B cell (primary cell): ENCODE results near the gene ACACB. TPM values are rescaled to one million over a fixed set of nuclear protein-coding genes. Genes with fewer than 3 reads are reported as not detected.

ENCODE experiments used
- ATAC-seq: fragments of 200-7000 bp; cut with Tn5 transposase; one replicate; pipeline ENCODE4 v1.10.0; 2021; ENCODE audit warnings: low read depth, mild to moderate bottlenecking, moderate number of reproducible peaks, moderate library complexity
- CTCF ChIA-PET: fragments of 350-600 bp; sonication (Branson Sonifier 250); formaldehyde crosslinking; loops from one replicate; lab custom pipeline; 2021; ENCODE audit warnings: antibody characterized with exemption, inconsistent platforms; lab: Charles Lee
- POLR2A ChIA-PET: fragments of 350-600 bp; sonication (Branson Sonifier 250); formaldehyde crosslinking; loops from one replicate; lab custom pipeline; 2021; ENCODE audit warnings: antibody characterized with exemption; lab: Charles Lee
- DNase-seq: peaks from one replicate; pipeline ENCODE4 v3.0.0; 2013
- H2AFZ ChIP-seq: 2 replicates; pipeline ENCODE4 v1.6.1; 2012; ENCODE audit warnings: mild to moderate bottlenecking, low read depth, low read length; ENCODE audit not compliant: insufficient read depth, poor library complexity, severe bottlenecking
- H3K27ac ChIP-seq, 2 donors: 1 replicate in 1 of 2; 2 replicates in 1 of 2; pipeline ENCODE4 v1.5.1; 2012 to 2013; ENCODE audit warnings: low read length in 2 of 2, mild to moderate bottlenecking in 2 of 2, moderate library complexity in 1 of 2
- H3K27me3 ChIP-seq, 4 experiments: fragments of 200-600 bp in 1 of 4; sonication (generic) in 1 of 4; replicated peaks in 1 of 4; 1 replicate in 2 of 4; 2 replicates in 2 of 4; pipeline versions ENCODE4 v1.6.1 to v1.7.0; 2013 to 2016; ENCODE audit warnings: low read length in 3 of 4, mild to moderate bottlenecking in 2 of 4, mixed read lengths in 1 of 4, moderate library complexity in 1 of 4; ENCODE audit not compliant: insufficient read depth in 4 of 4, control insufficient read depth in 3 of 4; ENCODE audit errors: control extremely low read depth in 1 of 4
- H3K36me3 ChIP-seq, 2 experiments: replicated peaks in 1 of 2; 1 replicate in 1 of 2; 2 replicates in 1 of 2; pipeline versions ENCODE4 v1.6.1 to v1.7.1; 2013; ENCODE audit warnings: low read length in 1 of 2; ENCODE audit not compliant: insufficient read depth in 2 of 2, control insufficient read depth in 1 of 2; ENCODE audit errors: control extremely low read depth in 1 of 2, extremely low read depth in 1 of 2
- H3K4me1 ChIP-seq, 2 donors: fragments of 200-600 bp in 1 of 2; sonication (generic) in 1 of 2; 1 replicate in 1 of 2; 2 replicates in 1 of 2; pipeline versions ENCODE4 v1.5.1 to v1.6.1; 2013 to 2017; ENCODE audit warnings: low read length in 2 of 2; ENCODE audit not compliant: control insufficient read depth in 2 of 2, insufficient read depth in 2 of 2
- H3K4me2 ChIP-seq: replicated peaks from 2 replicates; pipeline ENCODE3; 2012; ENCODE audit warnings: mild to moderate bottlenecking, low read depth, low read length; ENCODE audit not compliant: poor library complexity, severe bottlenecking
- H3K4me3 ChIP-seq, 5 experiments: fragments of 200-600 bp in 1 of 5; sonication (generic) in 1 of 5; 1 replicate in 3 of 5; 2 replicates in 2 of 5; pipeline versions ENCODE4 v1.5.1 to v1.7.0; 2011 to 2016; ENCODE audit warnings: low read length in 4 of 5, mild to moderate bottlenecking in 4 of 5, low read depth in 2 of 5, control low read depth in 1 of 5, moderate library complexity in 1 of 5; ENCODE audit not compliant: insufficient read depth in 1 of 5; ENCODE audit errors: control extremely low read depth in 1 of 5, extremely low read depth in 1 of 5
- H3K79me2 ChIP-seq: fragments of 200-600 bp; sonication (generic); one replicate; pipeline ENCODE4 v1.6.0; 2016; ENCODE audit warnings: low read length; ENCODE audit not compliant: control insufficient read depth, insufficient read depth
- H3K9ac ChIP-seq: fragments of 200-600 bp; sonication (generic); 2 replicates; pipeline ENCODE4 v1.6.1; 2017; ENCODE audit warnings: mild to moderate bottlenecking, low read length, moderate library complexity
- H3K9me3 ChIP-seq, 3 donors: one replicate each; pipeline versions ENCODE4 v1.6.1 to v1.7.1; 2013; ENCODE audit warnings: low read length in 2 of 3; ENCODE audit not compliant: control insufficient read depth in 2 of 3, insufficient read depth in 1 of 3; ENCODE audit errors: control extremely low read depth in 1 of 3
- H4K20me1 ChIP-seq: 2 replicates; pipeline ENCODE4 v1.6.0; 2012; ENCODE audit warnings: mild to moderate bottlenecking, low read length; ENCODE audit not compliant: insufficient read depth, control insufficient read depth, poor library complexity, severe bottlenecking
- H3K27ac Mint-ChIP-seq: one replicate; pipeline ENCODE4 v1.8.0; 2021; ENCODE audit warnings: mixed read lengths
- H3K27me3 Mint-ChIP-seq: one replicate; pipeline ENCODE4 v1.8.0; 2021; ENCODE audit warnings: mixed read lengths
- H3K4me1 Mint-ChIP-seq: one replicate; pipeline ENCODE4 v1.8.0; 2021; ENCODE audit warnings: mixed read lengths
- H3K4me3 Mint-ChIP-seq: one replicate; pipeline ENCODE4 v1.8.0; 2021; ENCODE audit warnings: mixed read lengths
- H3K9me3 Mint-ChIP-seq: one replicate; pipeline ENCODE4 v1.8.0; 2022; ENCODE audit warnings: mixed read lengths; ENCODE audit not compliant: insufficient read depth
- EZH2 ChIP-seq: IDR thresholded peaks from 2 replicates; pipeline ENCODE4 v1.6.1; 2012; ENCODE audit warnings: borderline replicate concordance, low read depth, mild to moderate bottlenecking, moderate library complexity, low read length; ENCODE audit not compliant: insufficient read depth, poor library complexity, severe bottlenecking
- WGBS: methylation state at CpG from one replicate; pipeline ENCODE4 v1.1.5; 2013; ENCODE audit warnings: missing lambda C conversion rate; ENCODE audit not compliant: insufficient coverage; 5-methylcytosine and 5-hydroxymethylcytosine counted together
- intact Hi-C: fragments of 100-400 bp; cut with micrococcal nuclease; formaldehyde crosslinking; loops from one replicate; pipeline ENCODE4 v1.10.0; 2022
- polyA plus RNA-seq: library from polyadenylated mRNA; depleted of rRNA; stranded (reverse); fragments of >200 nt; gene quantifications from 2 replicates; pipeline ENCODE4 v1.2.3, GENCODE V29; 2012
- total RNA-seq, 2 donors: library from RNA; stranded (reverse); fragments of 120-200 nt in 1 of 2; gene quantifications; 1 replicate in 1 of 2; 2 replicates in 1 of 2; pipeline versions ENCODE4 v1.2.3 to v1.2.4, GENCODE V29; 2013 to 2022
- TF ChIP-seq, protein P1 (sequence below): fragments of 200-600 bp; IDR thresholded peaks from one replicate; pipeline ENCODE4 v1.8.0; 2022; ENCODE audit warnings: antibody characterized with exemption, mild to moderate bottlenecking

The ACACB gene
- total and polyA plus RNA-seq, 2 donors (not counting 1 experiment from before 2014, with no cell fraction given) = 7.4 to 27.5 TPM

DNA sequence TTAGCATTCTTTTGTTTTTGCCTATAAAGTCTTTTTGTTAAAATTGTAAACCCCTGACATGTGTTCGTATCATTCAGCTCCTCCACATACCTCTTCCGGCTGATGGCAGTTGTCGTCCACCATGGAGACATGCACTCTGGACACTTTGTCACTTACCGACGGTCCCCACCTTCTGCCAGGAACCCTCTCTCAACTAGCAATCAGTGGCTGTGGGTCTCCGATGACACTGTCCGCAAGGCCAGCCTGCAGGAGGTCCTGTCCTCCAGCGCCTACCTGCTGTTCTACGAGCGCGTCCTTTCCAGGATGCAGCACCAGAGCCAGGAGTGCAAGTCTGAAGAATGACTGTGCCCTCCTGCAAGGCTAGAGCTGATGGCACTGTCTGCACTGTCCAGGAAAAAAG lies 30.8 kb upstream of the ACACB start:
- ATAC-seq = no peak
- H3K4me3 ChIP-seq = no peak overlapping the region
- Mint-ChIP-seq H3K9me3 (no peaks in the 10 kb centered on the region), H3K27ac (no peak overlapping the region), H3K4me1 (no peaks in the 10 kb centered on the region), H3K4me3 (no peak overlapping the region), H3K27me3 (no peaks in the 10 kb centered on the region)
- H3K36me3 ChIP-seq = peaks cover 0 to 71% of the 10 kb centered on the region in 2 experiments
- no peak overlapping the region for H3K9ac ChIP-seq
- CTCF ChIA-PET = no interaction called here
- TF ChIP-seq EZH2 = no peak
- TF ChIP-seq, protein P1, sequence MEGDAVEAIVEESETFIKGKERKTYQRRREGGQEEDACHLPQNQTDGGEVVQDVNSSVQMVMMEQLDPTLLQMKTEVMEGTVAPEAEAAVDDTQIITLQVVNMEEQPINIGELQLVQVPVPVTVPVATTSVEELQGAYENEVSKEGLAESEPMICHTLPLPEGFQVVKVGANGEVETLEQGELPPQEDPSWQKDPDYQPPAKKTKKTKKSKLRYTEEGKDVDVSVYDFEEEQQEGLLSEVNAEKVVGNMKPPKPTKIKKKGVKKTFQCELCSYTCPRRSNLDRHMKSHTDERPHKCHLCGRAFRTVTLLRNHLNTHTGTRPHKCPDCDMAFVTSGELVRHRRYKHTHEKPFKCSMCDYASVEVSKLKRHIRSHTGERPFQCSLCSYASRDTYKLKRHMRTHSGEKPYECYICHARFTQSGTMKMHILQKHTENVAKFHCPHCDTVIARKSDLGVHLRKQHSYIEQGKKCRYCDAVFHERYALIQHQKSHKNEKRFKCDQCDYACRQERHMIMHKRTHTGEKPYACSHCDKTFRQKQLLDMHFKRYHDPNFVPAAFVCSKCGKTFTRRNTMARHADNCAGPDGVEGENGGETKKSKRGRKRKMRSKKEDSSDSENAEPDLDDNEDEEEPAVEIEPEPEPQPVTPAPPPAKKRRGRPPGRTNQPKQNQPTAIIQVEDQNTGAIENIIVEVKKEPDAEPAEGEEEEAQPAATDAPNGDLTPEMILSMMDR = no peak
- DNase-seq = no peak
- 98% methylated on average over 11 of the region's 11 CpGs for WGBS
- H2AFZ ChIP-seq = no peak overlapping the region
- H3K27me3 ChIP-seq = no peaks in the 10 kb centered on the region
- H3K9me3 ChIP-seq = no peaks in the 10 kb centered on the region
- H3K27ac ChIP-seq = no peak overlapping the region
- no peak overlapping the region for H3K4me2 ChIP-seq
- POLR2A ChIA-PET = no interaction called here
- H4K20me1 ChIP-seq = no peaks in the 10 kb centered on the region
- no peaks in the 10 kb centered on the region for H3K79me2 ChIP-seq
- intact Hi-C loops = no loop called here
- no peaks in the 10 kb centered on the region for H3K4me1 ChIP-seq

DNA sequence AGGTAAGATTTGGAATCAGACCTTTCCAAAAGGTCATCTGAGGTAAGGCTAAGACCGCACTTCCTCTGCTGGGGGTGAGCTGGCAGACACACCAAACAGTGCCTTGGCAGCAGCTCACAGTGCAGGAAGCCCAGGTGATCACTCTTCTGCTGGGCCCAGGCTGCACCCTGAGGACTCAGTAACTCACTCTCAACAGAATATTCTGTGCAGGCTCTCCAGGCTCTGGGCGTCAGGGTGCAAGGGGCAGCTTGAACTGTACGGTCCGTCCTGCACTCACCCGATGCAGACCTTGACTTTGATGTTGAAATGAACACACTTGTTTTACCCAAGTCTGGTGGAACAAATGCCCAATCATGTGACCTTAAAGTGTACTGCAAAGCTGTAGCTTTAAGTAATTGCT lies 29.1 kb upstream of the ACACB start:
- H3K27me3 Mint-ChIP-seq = no peaks in the 10 kb centered on the region
- POLR2A ChIA-PET = no interaction called here
- no peak for TF ChIP-seq EZH2
- TF ChIP-seq, protein P1 = no peak
- Histone ChIP-seq H2AFZ (no peak overlapping the region), H3K36me3 (peaks cover 0 to 60% of the 10 kb centered on the region in 2 experiments), H3K27me3 (no peaks in the 10 kb centered on the region), H3K27ac (no peak overlapping the region), H3K9me3 (no peaks in the 10 kb centered on the region), H3K4me1 (peaks cover 6 to 7% of the 10 kb centered on the region in 2 donors), H3K79me2 (peaks cover 8% of the 10 kb centered on the region), H3K9ac (no peak overlapping the region), H4K20me1 (no peaks in the 10 kb centered on the region), H3K4me2 (no peak overlapping the region), H3K4me3 (no peak overlapping the region)
- no peak overlapping the region for H3K4me3 Mint-ChIP-seq
- no peaks in the 10 kb centered on the region for H3K9me3 Mint-ChIP-seq
- no peak overlapping the region for H3K27ac Mint-ChIP-seq
- intact Hi-C loops = no loop called here
- DNase-seq (no peak), ATAC-seq (no peak)
- H3K4me1 Mint-ChIP-seq = peaks cover 13% of the 10 kb centered on the region
- 87% methylated on average over 5 of the region's 5 CpGs for WGBS
- CTCF ChIA-PET = no interaction called here
